Fibroblast of villous mesenchyme (primary cell): Measurements from ENCODE around the gene RASAL2. TPM values are rescaled to one million over a fixed set of nuclear protein-coding genes. Genes with fewer than 3 reads are reported as not detected.

ENCODE experiments used
- DNase-seq: peaks from one replicate; pipeline ENCODE4 v3.0.0-alpha.2; 2010; ENCODE audit warnings: low read depth
- H3K4me3 ChIP-seq: 2 replicates; pipeline ENCODE4 v1.5.1; 2011; ENCODE audit warnings: low read depth, mild to moderate bottlenecking, low read length
- total RNA-seq: library from RNA; depleted of rRNA; stranded (reverse); fragments of >200 nt; gene quantifications from 2 replicates; pipeline ENCODE4 v1.2.3, GENCODE V29; 2012
- TF ChIP-seq, protein P1 (sequence below): IDR thresholded peaks from 2 replicates; pipeline ENCODE4 v1.5.1; 2012; ENCODE audit warnings: low read depth, mild to moderate bottlenecking, low read length; ENCODE audit not compliant: insufficient read depth

RASAL2 gene
- total RNA-seq, 1 donor = 40.6 TPM

DNA sequence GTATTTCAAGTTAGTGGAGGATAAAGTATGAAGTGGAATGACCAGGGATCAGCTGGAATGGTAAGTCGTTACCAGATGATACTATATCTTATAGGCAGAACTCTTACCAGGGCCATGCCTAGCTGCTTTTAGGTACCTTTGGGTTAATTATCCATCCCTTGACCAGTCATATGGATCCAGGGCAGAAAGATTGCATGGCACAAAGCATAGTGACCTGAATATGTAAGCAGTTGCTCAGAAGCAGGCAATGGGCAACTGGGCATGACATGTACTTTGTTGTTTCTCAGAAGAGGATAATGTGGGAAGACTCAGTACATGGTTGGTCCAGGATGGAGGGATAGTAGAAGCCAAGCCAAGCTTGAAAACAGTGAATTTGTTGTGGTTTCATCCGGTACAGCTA is 315.6 kb downstream of the RASAL2 start:
- no peak overlapping the region for H3K4me3 ChIP-seq
- TF ChIP-seq, protein P1, sequence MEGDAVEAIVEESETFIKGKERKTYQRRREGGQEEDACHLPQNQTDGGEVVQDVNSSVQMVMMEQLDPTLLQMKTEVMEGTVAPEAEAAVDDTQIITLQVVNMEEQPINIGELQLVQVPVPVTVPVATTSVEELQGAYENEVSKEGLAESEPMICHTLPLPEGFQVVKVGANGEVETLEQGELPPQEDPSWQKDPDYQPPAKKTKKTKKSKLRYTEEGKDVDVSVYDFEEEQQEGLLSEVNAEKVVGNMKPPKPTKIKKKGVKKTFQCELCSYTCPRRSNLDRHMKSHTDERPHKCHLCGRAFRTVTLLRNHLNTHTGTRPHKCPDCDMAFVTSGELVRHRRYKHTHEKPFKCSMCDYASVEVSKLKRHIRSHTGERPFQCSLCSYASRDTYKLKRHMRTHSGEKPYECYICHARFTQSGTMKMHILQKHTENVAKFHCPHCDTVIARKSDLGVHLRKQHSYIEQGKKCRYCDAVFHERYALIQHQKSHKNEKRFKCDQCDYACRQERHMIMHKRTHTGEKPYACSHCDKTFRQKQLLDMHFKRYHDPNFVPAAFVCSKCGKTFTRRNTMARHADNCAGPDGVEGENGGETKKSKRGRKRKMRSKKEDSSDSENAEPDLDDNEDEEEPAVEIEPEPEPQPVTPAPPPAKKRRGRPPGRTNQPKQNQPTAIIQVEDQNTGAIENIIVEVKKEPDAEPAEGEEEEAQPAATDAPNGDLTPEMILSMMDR = no peak
- no peak for DNase-seq

DNA sequence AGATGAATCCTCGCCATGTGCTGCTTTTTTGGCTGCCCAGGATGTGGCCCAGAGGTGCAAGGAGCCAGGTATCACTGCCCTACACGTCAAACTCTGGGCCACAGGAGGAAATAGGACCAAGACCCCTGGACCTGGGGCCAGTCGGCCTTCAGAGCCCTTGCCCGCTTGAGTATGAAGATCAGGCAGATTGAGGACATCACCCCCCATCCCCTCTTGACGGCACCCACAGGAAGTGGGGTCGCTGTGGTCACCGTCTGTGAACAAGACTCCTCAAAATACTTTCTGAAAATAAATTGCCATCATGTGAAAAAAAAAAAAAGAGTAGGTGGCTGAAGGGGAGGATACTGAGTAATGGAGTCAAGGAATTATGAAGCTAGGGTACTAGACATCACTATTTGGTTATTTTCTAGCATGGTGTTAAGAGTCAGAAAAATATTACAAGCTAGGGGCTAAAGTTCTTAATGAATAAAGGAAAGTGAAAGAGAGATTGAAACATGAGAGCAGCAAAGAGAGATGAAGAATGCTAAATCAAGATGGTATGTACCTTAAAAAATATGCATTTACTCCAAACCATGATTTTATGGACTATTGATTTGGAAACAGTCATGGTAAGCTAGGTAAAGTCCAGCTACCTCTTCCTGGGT is 318.0 kb downstream of the RASAL2 start:
- no peak overlapping the region for H3K4me3 ChIP-seq
- no peak for DNase-seq

DNA sequence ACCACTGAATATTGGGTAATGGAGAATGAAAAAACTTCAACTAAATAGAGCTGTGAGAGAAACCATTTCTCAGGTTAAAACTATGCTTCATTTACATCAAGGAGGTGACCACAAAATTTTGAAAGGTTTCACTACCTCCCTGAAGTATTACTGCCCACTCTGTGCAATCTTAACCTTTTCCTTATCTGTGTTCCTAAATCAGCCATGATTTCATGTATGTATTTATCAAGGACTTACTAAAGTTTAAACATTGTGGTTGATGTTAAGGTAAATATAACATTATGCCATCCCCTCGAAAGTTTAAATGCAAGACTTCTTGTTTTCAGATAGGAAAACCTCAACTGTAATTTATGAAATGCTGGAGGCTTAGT is 318.5 kb downstream of the RASAL2 start:
- DNase-seq = peak; percentile 94
- no peak overlapping the region for H3K4me3 ChIP-seq
- TF ChIP-seq, protein P1 = no peak

More for the DNA sequence above, 318.0 kb downstream of the RASAL2 start:
- TF ChIP-seq, protein P1 = no peak

DNA sequence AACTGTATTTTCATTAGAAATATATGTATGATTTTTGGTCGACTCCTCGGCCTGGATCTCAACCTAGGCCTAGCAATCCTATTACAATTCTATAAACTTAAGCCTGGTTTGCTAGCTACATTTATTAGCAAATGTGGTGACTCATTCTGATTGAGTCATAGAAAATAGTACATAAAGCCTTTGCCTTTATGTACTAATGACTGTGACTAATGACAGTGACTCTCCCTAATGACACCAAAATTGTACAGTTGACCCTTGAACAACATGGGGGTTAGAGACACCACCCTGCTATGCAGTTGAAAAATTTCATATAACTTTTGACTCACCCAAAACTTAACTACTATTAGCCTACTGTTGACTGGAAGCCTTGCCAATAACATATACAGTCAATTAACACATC is 324.0 kb downstream of the RASAL2 start:
- no peak overlapping the region for H3K4me3 ChIP-seq
- DNase-seq = peak; percentile 77
- TF ChIP-seq, protein P1 = no peak

DNA sequence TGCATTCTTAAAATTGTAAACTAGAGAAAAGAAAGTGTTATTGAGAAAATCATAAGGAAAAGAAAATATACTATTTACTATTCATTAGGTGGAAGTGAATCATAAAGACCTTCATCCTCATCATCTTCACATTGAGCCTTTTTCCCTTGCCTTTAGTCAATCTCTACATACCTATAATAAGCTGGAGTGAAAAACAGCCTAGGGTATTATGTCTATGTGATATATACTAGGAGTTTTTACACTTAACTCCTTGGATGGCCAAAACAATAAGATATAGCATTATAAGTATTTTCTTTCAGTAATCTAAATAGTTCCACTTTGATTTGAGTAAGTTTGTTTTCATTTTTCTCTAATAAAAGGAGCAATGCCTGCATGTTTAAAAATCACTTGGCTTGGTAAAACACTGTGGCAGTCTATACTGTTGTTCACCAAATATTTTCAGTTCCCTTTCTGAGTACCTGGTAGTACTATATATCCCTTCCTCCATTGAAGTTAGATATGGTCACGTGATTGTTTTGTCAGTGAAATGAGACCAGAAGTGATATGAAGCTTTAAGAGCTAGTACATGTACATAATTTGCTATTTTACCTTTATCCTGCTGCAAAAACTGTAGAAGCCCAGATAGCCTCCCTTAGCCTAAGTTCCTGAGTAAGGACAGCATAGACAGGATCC is 324.5 kb downstream of the RASAL2 start:
- DNase-seq = no peak
- H3K4me3 ChIP-seq = no peak overlapping the region
- TF ChIP-seq, protein P1 = no peak

DNA sequence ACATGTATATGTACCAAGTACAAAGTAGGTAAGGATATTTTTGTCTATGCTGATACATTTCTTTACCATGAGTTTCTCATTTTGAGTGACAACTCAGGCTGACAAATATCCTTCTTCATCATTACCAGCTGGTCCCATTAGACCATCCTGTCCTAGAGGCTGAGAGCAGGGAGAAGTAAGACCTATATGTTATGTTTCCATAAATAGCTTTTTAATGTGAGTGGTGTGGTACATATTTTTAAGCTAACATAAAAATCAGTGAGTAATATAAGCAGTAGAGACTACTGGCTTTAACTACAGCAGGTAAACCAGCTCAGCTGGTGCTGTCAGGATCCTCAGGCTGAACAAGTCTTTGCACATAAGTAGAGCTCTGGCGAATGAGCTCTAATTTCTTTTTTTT is 340.5 kb downstream of the RASAL2 start:
- DNase-seq = no peak
- no peak overlapping the region for H3K4me3 ChIP-seq
- TF ChIP-seq, protein P1 = no peak
